Esophagus squamous epithelium (tissue), 4 donors: ENCODE measurements around the gene CPED1.

Experiments used
- CTCF ChIP-seq, 6 experiments: fragments of 450-650 bp in 4 of 6; fragments of 200-600 bp in 2 of 6; sonication (generic) in 2 of 6; IDR thresholded peaks; one replicate each; pipeline ENCODE4 v1.5.1; 2016 to 2019; ENCODE audit warnings: antibody characterized with exemption in 6 of 6, mild to moderate bottlenecking in 4 of 6, moderate library complexity in 4 of 6
- POLR2A ChIP-seq, 4 donors: fragments of 450-650 bp; IDR thresholded peaks; one replicate each; pipeline ENCODE4 v1.6.1; 2017; ENCODE audit warnings: antibody characterized with exemption in 4 of 4, mild to moderate bottlenecking in 4 of 4, moderate library complexity in 3 of 4

GRCh38 chr7:121032645-121033460 is 44.3 kb downstream of the CPED1 start:
- TF ChIP-seq CTCF (IDR thresholded peaks at IDR 0.05) = no peak
- no peak for TF ChIP-seq POLR2A (IDR thresholded peaks at IDR 0.05)
